Brain pericyte (primary cell): Measurements from ENCODE around the gene LIMS1.

ENCODE experiments used
- DNase-seq: peaks from one replicate; pipeline ENCODE4 v3.0.0-alpha.2; 2012; ENCODE audit warnings: low read depth, low spot score

Gene LIMS1

DNA sequence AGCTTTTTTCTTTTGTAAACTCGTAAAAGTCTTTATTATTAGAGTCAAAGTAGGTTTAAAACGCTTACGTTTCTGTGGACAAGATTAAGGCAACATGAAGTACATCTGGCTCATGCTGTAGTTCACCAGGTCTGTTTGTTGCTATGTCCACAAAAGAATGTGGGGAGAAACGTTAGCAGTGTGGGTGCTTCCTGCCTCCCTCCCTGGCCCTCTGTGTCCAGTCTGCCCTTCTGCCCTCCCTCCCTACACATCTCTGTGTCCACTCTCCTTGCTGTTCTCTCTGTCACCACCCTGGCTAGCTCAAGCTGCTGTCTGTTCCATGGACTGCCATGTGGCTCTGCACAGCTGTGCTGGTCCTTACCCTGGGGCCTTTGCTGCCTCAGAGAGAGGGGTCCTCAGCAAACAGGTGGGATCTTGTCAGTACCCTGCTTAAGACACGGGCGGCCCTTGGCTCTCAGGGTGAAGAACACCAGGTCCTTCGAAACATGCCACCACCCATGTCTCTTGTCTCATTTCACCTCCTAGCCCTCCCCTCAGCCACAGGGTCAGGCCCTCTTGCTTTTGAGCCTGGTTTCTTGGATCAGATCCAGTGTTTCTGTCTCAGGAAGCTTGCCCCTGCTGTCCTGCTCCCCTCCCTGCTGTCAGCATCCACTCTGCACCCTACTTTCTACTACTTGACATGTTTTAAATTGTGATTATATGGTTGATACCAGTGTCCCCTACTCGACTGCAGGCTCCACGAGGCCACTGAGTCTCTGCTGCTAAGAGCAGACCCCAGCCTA is 79.2 kb downstream of the LIMS1 start:
- DNase-seq = no peak

GRCh38 chr2:108614043-108614545 is 79.8 kb downstream of the LIMS1 start:
- DNase-seq = no peak

DNA sequence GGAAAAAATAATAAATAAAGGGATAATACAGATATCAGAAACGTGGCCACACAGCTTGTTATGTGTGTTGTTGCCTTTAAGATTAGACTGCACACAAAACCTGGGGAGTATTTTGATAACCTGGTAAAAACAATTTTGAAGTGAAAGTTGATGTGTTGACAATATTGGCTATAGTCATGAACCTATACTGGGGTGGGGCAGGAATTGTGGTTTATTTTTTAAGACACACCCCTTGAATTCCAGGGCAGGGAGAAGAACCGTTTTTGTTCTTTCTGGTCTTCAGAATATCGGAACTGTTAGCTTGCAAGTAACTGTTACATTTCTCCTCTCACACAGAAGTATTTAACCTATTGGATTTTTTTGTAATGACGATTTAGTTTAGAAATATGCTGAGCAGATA is 80.4 kb downstream of the LIMS1 start:
- DNase-seq = no peak

DNA sequence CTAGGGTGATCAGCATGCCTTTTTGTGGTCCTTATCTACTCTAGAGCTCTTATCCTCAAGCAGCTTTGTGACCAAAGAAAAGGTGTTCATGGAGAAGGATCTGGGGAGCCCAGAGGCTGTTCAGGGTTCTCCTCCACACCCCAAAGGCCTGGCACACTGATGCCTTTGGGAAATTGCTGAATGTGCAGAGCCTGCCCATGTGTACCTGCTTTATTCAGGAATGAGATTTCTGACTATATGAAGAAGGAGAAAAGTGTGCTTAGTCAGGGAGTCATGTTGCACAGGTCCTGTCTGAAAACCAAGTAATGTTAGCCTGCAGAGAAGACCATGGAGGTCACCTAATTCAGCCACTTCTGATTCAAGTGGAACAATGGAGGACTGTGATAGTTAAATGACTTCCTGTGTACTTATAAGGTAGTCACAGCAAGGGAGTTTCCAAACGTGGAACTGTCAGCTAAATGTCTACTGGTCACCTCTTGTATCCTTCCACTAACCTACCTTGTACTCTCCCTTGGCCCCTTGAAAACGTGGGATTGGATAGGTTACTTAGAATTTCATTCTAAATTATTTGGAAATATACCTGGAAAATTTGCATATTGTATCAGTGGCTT is 81.3 kb downstream of the LIMS1 start:
- no peak for DNase-seq

DNA sequence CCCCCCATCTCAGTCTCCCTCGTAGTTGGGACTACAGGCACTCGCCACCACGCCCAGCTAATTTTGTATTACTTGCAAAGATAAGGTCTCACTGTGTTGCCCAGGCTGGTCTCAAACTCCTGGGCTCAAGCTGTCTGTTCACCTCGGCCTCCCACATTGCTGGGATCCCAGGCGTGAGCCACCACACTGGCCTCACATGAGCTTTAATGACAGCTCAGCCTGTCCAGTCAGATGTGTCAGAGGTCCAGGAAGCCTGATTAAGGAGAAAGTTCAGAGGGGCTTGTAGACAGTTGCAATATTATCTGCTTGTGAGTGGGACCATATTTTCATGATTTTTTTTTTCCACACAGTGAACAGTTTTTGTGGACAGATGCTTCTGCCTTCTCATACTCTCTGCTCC is 82.0 kb downstream of the LIMS1 start:
- DNase-seq = no peak

DNA sequence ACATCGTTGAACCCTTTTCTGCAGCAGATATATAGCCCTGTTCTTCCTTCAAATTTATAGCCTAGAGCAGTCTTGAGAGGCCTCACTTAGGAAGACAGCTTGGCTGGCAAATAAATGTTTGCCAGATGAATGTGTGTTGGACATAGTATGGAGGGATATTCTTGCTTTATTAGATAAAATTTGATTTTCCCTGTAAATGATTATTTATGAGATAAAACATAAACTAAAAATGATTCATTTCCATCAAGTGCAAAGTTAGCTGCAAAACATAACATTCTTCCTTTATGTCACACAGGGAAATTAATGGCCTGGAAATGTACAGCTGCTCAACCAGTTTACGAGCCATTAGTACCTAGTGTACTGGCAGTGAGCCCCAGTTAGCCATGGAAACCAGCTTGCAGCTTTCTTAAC is 82.5 kb downstream of the LIMS1 start:
- no peak for DNase-seq

- DNase-seq = no peak
These were observed 83.3 kb downstream of the LIMS1 start for GRCh38 chr2:108617617-108618016.

DNA sequence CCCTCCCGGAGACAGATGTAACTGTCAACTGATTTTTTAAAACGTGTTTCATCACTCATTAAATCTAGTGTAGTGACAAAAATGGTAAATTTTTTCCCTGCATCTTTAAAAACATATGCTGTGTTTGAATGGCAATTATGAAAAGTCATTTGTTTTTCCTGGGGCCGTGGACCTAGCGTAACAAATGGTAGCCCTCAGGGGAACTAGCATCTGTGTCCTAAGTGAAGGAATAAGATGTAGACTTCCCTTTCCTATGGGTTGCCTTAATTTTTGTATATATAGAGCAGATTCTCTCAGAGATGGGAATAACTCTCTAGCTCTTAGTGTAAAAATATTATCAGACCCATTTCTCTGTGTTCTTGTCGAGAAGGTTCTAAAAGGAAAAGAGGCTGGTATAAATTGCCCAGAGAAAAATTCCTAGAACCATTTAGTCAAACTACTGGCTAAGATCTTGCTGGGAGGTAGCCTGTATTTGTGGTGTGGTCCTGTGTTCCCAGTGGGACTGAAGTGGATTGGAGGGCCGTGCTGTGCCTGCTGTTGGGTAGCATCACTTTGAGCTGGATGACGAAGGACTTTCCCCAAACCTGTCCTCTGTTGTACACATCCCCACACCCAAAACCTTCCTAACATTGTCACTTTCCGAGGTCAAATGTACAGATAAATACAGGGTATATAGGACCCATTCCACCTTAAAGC is 85.8 kb downstream of the LIMS1 start:
- DNase-seq = no peak

DNA sequence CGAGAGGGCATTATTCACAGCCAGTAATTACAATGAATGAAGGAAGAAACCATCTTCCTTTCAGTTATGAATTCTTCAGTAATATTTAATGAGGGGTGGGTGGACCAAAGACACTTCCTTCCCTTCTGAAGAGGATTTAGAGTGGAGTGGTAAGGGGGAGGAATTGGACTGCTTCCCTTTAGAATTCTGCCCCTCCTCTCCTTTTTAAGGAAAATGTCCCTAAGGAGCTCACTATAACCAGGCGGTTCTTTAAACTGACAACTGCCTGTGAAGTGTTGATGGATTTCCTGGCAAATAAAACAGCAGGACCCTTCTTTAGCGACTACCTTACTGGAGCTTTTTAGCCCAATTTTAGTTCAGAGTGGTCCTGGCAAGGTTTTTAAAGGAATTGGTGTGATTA is 86.4 kb downstream of the LIMS1 start:
- no peak for DNase-seq

DNA sequence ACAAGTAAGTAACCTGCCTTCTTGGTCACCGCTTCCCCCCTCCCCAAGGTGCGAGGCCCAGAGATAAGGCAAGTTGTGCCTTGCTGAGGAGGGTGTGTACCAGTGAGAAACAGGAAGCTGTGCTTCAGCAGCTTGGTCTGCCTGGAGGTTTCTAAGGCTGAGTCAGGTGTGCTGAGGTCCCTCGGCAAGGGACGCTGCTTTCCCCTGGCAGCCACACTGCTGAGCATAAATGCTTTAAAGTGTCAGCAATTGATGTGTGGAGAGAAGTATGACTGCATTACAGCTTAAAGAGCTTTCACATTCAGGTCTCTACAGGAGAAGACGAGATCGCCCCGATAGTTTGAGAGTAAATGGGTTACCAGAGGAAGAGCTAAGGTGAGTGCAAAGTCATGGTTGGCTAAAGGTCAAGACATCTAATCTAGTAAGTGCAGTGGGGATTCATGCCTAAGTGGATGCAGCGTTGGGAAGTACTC is 86.9 kb downstream of the LIMS1 start:
- no peak for DNase-seq

GRCh38 chr2:108621687-108622681 is 87.7 kb downstream of the LIMS1 start:
- DNase-seq = no peak

GRCh38 chr2:108623616-108624015 is 89.3 kb downstream of the LIMS1 start:
- DNase-seq = no peak

DNA sequence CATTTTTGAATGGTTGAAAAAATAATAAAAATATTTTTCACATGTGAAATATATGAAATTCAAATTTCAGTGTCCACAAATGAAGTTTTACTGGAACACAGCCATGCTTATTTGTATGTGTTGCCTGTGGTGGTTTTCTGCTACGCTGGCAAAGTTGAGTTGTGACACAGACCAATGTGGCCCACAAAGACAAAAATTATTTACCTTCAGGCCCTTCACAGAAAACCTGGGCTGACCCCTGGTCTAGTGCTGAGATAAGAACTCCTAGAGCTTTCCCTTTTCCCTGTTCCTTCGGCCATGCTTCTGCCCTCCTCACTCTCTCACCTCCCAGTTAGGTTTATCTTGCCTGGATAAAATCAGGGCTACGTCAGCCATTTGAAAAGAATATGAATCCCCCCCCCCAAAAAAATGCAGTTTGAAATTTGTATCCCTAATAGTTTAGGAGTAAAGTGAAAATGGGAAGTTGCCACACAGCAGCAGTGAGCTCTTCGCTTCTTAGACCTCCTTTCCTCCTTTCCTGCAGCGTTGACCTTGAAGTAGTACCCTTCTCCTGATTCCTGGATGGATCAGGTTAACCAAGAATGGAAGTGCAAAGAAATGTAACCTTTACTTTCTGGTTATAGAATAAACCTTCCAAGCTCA is 91.0 kb downstream of the LIMS1 start:
- DNase-seq = no peak

GRCh38 chr2:108625828-108626195 is 91.5 kb downstream of the LIMS1 start:
- DNase-seq = no peak

- DNase-seq = no peak
These were observed 92.7 kb downstream of the LIMS1 start for GRCh38 chr2:108626995-108627394.

DNA sequence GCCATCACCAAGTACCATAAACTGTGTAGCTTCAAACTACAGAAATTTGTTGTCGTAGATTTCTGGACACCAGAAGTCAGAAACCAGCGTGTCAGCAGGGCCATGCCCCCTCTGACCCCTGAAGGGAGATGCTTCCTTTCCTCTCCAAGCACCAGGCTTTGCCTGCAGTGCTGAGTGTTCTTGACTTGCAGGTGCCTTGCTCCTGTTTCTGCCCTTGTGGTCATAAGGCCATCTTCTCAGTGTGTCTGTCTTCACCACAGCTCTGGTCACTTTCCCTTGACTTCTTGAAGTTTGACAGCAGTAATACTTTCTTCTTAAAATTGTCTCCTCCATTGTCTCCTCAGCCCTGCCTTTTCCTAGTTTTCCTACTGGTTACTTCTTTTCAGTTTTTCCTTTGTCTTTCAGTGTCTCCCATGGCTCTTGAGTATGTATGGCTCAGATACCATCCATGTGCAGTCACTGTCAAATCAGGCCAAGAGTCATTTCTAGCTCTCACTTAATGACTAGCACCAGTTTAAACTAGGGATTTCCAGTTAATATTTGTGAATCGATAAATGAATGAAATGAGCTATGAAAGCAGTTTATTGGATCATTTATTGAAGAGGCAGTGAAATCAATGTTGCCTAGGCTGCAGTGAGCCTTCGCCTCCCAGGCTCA is 93.8 kb downstream of the LIMS1 start:
- no peak for DNase-seq

DNA sequence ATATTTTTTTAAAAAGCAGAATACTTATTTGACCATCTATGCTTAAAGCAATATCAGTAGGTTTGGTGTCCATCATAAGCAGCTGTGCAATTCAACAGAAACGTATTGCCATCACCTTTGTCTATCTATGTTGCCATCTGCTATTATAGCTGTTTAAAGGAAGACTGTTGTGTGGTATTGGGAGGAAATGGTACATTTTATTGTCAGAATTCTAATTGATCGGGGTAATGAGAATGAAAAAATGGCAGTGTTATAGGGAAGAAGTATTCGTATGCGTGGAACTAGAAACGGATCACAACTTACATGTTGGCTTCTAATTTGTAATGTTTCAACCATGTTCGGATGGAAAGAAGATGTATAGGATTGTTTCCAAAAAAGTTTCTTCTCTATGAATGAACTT is 94.7 kb downstream of the LIMS1 start:
- no peak for DNase-seq

- DNase-seq = no peak
These were observed 95.1 kb downstream of the LIMS1 start for GRCh38 chr2:108629417-108629816.

GRCh38 chr2:108630567-108631405 is 96.5 kb downstream of the LIMS1 start:
- DNase-seq = no peak
